Measurements from ENCODE around the gene FAM170B. TPM values are rescaled to one million over a fixed set of nuclear protein-coding genes. Genes with fewer than 3 reads are reported as not detected.

The FAM170B gene
- total and polyA plus RNA-seq, 2 experiments from 2014 or later = not detected

DNA sequence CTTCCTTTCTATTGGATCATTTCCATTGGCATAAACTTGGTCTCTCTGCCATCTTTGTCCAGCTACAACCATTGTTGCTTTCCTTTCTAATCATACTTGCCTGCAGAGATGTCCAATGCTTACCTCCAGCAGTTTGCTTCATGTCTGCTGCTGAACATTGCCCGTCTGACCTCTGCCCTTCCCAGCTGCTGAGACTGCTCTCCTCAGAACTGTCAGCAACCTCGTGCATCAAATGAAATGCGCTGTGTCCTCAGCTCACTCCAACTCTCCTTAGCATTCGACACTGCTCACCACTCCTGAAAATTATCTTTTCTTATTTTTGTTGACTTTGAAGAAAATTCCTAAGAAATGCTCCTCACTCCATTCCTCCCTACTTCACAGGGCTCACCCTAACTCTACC is 5.0 kb downstream of the FAM170B start:
- Histone ChIP-seq H3K4me3 (no peak overlapping the region), H4K20me1 (replicated peaks; ENCODE audit: insufficient read depth) (no peaks in the 10 kb centered on the region), H3K4me1 (ENCODE audit: insufficient read depth) (no peaks in the 10 kb centered on the region), H3K79me2 (replicated peaks; ENCODE audit: insufficient read depth) (no peaks in the 10 kb centered on the region), H3K36me3 (ENCODE audit: insufficient read depth) (no peaks in the 10 kb centered on the region), H2AFZ (no peak overlapping the region), H3K4me2 (no peak overlapping the region), H3K27me3 (ENCODE audit: insufficient read depth) (no peaks in the 10 kb centered on the region), H3K27ac (ENCODE audit: low read depth) (no peak overlapping the region), H3F3A (replicated peaks; ENCODE audit: low read depth) (no peaks in the 10 kb centered on the region), H3K9me2 (ENCODE audit: insufficient read depth) (peaks cover 10% of the 10 kb centered on the region)
- Mint-ChIP-seq H3K36me3 (ENCODE audit: low read depth) (no peaks in the 10 kb centered on the region), H3K27me3 (ENCODE audit: insufficient read depth, low read depth, poor library complexity) (peaks cover 1% of the 10 kb centered on the region), H3K4me3 (no peak overlapping the region), H3K4me1 (no peaks in the 10 kb centered on the region), H3K27ac (no peak overlapping the region), H3K9me3 (no peaks in the 10 kb centered on the region)
- TF ChIP-seq EZH2phosphoT487 (IDR thresholded peaks at IDR 0.05; ENCODE audit: unreplicated experiment) = no peak
- TF ChIP-seq, protein P1, sequence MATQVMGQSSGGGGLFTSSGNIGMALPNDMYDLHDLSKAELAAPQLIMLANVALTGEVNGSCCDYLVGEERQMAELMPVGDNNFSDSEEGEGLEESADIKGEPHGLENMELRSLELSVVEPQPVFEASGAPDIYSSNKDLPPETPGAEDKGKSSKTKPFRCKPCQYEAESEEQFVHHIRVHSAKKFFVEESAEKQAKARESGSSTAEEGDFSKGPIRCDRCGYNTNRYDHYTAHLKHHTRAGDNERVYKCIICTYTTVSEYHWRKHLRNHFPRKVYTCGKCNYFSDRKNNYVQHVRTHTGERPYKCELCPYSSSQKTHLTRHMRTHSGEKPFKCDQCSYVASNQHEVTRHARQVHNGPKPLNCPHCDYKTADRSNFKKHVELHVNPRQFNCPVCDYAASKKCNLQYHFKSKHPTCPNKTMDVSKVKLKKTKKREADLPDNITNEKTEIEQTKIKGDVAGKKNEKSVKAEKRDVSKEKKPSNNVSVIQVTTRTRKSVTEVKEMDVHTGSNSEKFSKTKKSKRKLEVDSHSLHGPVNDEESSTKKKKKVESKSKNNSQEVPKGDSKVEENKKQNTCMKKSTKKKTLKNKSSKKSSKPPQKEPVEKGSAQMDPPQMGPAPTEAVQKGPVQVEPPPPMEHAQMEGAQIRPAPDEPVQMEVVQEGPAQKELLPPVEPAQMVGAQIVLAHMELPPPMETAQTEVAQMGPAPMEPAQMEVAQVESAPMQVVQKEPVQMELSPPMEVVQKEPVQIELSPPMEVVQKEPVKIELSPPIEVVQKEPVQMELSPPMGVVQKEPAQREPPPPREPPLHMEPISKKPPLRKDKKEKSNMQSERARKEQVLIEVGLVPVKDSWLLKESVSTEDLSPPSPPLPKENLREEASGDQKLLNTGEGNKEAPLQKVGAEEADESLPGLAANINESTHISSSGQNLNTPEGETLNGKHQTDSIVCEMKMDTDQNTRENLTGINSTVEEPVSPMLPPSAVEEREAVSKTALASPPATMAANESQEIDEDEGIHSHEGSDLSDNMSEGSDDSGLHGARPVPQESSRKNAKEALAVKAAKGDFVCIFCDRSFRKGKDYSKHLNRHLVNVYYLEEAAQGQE (IDR thresholded peaks at IDR 0.05; ENCODE audit: unreplicated experiment) = no peak
- no peak for TF ChIP-seq ZNF114 (CRISPR knock-in tag; IDR thresholded peaks at IDR 0.05)
- TF ChIP-seq CREB1 (CRISPR knock-in tag; IDR thresholded peaks at IDR 0.05; ENCODE audit: low read depth) = no peak
- TF ChIP-seq, protein P2, sequence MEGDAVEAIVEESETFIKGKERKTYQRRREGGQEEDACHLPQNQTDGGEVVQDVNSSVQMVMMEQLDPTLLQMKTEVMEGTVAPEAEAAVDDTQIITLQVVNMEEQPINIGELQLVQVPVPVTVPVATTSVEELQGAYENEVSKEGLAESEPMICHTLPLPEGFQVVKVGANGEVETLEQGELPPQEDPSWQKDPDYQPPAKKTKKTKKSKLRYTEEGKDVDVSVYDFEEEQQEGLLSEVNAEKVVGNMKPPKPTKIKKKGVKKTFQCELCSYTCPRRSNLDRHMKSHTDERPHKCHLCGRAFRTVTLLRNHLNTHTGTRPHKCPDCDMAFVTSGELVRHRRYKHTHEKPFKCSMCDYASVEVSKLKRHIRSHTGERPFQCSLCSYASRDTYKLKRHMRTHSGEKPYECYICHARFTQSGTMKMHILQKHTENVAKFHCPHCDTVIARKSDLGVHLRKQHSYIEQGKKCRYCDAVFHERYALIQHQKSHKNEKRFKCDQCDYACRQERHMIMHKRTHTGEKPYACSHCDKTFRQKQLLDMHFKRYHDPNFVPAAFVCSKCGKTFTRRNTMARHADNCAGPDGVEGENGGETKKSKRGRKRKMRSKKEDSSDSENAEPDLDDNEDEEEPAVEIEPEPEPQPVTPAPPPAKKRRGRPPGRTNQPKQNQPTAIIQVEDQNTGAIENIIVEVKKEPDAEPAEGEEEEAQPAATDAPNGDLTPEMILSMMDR (conservative IDR thresholded peaks at IDR 0.05; ENCODE audit: low read depth in 2 of 2) = no peak
- TF ChIP-seq, protein P3, sequence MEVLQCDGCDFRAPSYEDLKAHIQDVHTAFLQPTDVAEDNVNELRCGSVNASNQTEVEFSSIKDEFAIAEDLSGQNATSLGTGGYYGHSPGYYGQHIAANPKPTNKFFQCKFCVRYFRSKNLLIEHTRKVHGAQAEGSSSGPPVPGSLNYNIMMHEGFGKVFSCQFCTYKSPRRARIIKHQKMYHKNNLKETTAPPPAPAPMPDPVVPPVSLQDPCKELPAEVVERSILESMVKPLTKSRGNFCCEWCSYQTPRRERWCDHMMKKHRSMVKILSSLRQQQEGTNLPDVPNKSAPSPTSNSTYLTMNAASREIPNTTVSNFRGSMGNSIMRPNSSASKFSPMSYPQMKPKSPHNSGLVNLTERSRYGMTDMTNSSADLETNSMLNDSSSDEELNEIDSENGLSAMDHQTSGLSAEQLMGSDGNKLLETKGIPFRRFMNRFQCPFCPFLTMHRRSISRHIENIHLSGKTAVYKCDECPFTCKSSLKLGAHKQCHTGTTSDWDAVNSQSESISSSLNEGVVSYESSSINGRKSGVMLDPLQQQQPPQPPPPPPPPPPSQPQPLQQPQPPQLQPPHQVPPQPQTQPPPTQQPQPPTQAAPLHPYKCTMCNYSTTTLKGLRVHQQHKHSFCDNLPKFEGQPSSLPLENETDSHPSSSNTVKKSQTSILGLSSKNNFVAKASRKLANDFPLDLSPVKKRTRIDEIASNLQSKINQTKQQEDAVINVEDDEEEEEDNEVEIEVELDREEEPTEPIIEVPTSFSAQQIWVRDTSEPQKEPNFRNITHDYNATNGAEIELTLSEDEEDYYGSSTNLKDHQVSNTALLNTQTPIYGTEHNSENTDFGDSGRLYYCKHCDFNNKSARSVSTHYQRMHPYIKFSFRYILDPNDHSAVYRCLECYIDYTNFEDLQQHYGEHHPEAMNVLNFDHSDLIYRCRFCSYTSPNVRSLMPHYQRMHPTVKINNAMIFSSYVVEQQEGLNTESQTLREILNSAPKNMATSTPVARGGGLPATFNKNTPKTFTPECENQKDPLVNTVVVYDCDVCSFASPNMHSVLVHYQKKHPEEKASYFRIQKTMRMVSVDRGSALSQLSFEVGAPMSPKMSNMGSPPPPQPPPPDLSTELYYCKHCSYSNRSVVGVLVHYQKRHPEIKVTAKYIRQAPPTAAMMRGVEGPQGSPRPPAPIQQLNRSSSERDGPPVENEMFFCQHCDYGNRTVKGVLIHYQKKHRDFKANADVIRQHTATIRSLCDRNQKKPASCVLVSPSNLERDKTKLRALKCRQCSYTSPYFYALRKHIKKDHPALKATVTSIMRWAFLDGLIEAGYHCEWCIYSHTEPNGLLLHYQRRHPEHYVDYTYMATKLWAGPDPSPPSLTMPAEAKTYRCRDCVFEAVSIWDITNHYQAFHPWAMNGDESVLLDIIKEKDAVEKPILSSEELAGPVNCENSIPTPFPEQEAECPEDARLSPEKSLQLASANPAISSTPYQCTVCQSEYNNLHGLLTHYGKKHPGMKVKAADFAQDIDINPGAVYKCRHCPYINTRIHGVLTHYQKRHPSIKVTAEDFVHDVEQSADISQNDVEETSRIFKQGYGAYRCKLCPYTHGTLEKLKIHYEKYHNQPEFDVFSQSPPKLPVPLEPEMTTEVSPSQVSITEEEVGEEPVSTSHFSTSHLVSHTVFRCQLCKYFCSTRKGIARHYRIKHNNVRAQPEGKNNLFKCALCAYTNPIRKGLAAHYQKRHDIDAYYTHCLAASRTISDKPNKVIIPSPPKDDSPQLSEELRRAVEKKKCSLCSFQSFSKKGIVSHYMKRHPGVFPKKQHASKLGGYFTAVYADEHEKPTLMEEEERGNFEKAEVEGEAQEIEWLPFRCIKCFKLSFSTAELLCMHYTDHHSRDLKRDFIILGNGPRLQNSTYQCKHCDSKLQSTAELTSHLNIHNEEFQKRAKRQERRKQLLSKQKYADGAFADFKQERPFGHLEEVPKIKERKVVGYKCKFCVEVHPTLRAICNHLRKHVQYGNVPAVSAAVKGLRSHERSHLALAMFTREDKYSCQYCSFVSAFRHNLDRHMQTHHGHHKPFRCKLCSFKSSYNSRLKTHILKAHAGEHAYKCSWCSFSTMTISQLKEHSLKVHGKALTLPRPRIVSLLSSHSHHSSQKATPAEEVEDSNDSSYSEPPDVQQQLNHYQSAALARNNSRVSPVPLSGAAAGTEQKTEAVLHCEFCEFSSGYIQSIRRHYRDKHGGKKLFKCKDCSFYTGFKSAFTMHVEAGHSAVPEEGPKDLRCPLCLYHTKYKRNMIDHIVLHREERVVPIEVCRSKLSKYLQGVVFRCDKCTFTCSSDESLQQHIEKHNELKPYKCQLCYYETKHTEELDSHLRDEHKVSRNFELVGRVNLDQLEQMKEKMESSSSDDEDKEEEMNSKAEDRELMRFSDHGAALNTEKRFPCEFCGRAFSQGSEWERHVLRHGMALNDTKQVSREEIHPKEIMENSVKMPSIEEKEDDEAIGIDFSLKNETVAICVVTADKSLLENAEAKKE (CRISPR knock-in tag; IDR thresholded peaks at IDR 0.05) = no peak
- no peak for TF ChIP-seq JUNB (IDR thresholded peaks at IDR 0.05; ENCODE audit: unreplicated experiment)
- TF ChIP-seq STAT1 (IDR thresholded peaks at IDR 0.05; ENCODE audit: unreplicated experiment) = no peak
- TF ChIP-seq ZNF331 (CRISPR knock-in tag; IDR thresholded peaks at IDR 0.05; ENCODE audit: low read depth) = no peak
- no peak for TF ChIP-seq EZH2 (IDR thresholded peaks at IDR 0.05; ENCODE audit: low read depth, unreplicated experiment)
- no peak for TF ChIP-seq NANOG (IDR thresholded peaks at IDR 0.05; ENCODE audit: borderline replicate concordance)
- TF ChIP-seq, protein P4, sequence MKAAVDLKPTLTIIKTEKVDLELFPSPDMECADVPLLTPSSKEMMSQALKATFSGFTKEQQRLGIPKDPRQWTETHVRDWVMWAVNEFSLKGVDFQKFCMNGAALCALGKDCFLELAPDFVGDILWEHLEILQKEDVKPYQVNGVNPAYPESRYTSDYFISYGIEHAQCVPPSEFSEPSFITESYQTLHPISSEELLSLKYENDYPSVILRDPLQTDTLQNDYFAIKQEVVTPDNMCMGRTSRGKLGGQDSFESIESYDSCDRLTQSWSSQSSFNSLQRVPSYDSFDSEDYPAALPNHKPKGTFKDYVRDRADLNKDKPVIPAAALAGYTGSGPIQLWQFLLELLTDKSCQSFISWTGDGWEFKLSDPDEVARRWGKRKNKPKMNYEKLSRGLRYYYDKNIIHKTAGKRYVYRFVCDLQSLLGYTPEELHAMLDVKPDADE (IDR thresholded peaks at IDR 0.05) = no peak
- no peak for TF ChIP-seq POLR2AphosphoS5 (IDR thresholded peaks at IDR 0.05; ENCODE audit: low read depth)
- ATAC-seq (no peak), DNase-seq (ENCODE audit: low spot score) (no peak)
